Ureter (tissue), 1 donor: ENCODE measurements around the gene TMEM130. TPM values are rescaled to one million over a fixed set of nuclear protein-coding genes. Genes with fewer than 3 reads are reported as not detected.

Experiments
- DNase-seq: peaks from one replicate; pipeline ENCODE4 v3.0.0-alpha.2; 2020; ENCODE audit warnings: low spot score
- total RNA-seq: library from RNA; stranded (reverse); gene quantifications from one replicate; pipeline ENCODE4 v1.2.4, GENCODE V29; 2023
- donor health status: DM: yes; HTN: yes; CAD: no.

TMEM130 gene, protein sequence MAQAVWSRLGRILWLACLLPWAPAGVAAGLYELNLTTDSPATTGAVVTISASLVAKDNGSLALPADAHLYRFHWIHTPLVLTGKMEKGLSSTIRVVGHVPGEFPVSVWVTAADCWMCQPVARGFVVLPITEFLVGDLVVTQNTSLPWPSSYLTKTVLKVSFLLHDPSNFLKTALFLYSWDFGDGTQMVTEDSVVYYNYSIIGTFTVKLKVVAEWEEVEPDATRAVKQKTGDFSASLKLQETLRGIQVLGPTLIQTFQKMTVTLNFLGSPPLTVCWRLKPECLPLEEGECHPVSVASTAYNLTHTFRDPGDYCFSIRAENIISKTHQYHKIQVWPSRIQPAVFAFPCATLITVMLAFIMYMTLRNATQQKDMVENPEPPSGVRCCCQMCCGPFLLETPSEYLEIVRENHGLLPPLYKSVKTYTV
- total RNA-seq, result 1.6 TPM

DNA sequence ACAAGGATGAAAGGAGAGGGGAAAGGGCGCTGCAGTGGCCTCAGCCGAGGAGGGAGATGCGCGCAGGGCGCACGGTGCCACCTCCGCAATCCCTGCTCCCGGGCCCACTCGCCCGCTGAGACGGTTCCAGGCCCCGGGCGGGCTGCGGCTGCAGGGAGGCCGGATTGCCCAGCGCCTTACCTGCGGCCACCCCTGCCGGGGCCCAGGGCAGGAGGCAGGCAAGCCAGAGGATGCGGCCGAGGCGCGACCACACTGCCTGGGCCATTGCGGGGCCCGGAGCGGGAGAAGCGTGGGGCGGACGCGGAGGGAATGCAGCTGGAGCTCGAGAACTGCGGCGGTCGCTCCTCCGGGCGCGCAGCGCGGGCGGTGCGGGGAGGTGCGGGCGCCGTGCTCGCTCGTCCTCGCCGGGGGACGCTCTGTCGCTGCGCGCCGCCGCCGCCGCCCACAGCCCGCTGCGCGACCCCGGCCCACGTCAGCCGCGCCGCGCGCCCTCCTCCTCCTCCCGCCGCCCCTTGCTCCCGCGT is at the start of gene TMEM130:
TMEM130 (minus strand) TSS at position 418 of the 524 bp plus-strand sequence; CDS start at position 265, 153 bp downstream.
- DNase-seq, result no peak

DNA sequence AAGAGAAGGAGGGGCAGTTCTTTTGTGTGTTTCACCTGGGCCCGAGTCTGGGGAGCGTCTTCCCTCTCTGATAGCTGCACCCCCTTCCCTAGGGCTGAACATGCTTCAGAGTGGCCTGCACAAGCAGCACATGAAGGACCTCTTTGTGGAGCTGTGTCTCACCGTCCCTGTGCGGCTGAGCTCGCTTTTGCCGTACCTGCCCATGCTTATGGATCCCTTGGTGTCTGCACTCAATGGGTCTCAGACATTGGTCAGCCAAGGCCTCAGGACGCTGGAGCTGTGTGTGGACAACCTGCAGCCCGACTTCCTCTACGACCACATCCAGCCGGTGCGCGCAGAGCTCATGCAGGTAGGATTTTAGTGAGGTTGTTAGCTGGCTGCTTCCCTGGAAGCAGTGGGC is 47.5 kb upstream of the TMEM130 start:
- DNase-seq, result no peak

DNA sequence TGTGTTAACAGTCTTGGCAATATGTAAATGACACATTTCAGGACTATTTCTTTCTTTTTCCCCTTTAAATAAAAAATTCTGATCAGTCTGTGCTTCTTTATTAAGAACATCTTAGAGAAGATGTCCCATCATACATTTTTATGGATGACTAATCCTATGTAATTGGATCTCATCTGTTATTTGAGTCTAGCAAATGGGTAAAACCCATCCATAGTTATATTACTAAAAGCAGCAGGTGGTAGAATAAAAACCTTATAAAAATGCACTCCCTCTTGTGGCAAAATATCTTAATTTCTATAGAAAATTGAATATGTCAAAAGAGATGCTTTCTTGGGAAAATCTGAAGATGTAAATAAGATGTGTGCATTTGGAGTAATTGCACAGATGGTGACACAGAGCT is 43.8 kb upstream of the TMEM130 start:
- DNase-seq, result no peak

DNA sequence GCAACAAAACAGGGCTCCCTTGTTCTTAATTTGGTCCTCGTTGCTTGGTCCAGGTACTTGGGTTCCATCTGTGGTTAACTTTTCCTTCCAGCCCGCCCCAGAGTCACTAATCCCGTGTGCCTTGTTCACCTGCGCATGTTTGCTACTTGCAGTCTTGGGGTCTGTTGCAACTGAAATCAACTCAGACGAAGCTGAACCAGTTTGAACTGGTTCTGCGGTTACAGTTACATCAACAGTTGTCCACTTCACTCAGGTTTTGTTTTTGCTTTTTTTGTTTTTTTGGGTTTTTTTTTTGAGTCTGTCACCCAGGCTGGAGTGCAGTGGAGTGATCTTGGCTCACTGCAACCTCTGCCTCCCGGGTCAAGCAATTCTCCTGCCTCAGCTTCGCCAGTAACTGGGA is 43.2 kb upstream of the TMEM130 start:
- DNase-seq, result no peak

DNA sequence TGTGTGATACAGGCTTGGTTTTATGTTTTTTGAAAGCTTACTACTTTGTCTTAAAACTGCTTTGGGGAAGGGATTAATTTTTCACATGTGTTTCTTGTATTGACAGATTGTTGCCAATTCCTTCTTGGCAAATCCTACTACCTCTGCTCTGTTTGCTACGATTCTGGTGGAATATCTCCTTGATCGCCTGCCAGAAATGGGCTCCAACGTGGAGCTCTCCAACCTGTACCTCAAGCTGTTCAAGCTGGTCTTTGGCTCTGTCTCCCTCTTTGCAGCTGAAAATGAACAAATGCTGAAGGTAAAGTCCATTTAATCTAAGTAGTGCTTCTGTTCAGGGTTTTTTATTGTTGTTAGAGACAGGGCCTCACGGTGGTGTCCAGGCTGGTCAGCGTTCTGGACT is 42.1 kb upstream of the TMEM130 start:
- no peak for DNase-seq

DNA sequence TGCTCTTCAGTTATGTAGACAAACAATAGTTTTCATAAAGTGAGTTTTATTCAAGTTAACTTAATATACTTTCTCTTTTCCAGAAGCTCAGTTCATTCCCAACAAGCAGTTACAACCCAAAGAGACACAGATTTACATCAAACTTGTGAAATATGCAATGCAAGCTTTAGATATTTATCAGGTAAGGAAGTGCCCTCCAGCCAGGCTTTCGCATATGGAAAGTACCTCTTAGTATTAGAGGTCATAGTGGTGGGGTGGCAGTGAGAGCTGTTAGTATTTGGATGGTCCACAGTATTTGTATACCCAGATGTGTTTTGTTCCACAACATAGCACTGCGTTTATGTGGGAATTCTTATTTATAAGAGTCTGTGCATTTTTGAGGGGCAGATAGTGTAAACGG is 40.6 kb upstream of the TMEM130 start:
- no peak for DNase-seq

DNA sequence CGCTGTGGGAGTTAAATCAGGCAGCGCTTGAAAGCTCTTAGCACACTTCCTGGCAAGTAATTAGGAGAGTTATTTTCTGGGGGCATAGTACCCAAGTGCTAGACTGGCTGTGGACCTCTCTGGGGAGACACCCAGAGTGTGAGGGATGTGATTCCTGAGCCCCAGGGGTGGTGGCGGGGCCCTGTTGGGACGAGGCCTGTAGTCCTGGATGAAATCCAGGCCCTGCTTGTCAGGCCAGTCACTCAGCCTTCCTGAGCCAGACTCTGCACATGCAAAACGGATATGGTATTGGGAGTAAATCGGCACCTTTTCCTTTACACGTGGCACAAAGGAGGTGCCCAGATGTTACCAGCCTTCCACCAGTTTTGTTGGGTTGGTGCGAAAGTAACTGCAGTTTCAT is 39.7 kb upstream of the TMEM130 start:
- no peak for DNase-seq

DNA sequence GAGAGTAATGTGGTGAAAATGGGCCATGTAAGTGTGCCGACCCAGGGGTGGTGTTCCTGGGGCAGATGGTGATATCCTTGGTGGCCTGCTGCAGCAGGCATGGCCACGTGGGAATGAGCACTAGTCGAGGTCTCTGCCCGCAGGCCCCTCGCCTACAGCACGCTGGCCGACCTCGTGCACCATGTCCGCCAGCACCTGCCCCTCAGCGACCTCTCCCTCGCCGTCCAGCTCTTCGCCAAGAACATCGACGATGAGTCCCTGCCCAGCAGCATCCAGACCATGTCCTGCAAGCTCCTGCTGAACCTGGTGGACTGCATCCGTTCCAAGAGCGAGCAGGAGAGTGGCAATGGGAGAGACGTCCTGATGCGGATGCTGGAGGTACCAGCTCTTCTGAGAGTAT is 38.8 kb upstream of the TMEM130 start:
- no peak for DNase-seq

DNA sequence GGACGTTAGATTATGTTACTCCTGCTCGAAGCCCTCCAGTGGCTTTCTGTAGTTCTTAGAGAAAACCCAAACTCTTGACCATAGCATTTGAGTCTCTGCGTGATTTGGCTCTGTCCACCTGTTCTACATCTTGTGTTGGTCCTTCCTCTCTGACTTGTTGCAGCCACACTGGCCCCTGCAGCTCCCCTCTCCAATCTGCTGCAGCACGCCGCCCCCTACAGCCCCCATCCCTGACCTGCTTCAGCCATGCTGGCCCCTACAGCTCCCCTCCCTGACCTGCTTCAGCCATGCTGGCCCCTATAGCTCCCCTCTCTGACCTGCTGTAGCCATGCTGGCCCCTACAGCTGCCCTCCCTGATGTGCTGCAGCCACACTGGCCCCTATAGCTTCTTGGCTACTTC is 37.8 kb upstream of the TMEM130 start:
- no peak for DNase-seq

DNA sequence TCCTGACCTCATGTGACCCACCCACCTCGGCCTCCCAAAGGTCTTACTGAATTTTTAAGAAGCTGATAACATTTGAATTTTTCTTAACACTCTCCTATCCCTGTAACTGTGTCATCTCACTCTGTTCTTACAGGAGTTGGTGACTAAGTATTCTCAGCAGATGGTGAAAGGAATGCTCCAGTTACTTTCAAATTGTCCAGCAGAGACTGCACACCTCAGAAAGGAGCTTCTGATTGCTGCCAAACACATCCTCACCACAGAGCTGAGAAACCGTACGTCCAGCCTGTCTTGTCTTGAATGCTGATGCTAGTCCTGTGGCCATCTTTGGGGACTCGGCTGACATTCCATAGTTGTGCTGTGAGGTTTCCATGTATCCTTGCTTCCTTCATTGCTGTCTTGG is 33.4 kb upstream of the TMEM130 start:
- no peak for DNase-seq

DNA sequence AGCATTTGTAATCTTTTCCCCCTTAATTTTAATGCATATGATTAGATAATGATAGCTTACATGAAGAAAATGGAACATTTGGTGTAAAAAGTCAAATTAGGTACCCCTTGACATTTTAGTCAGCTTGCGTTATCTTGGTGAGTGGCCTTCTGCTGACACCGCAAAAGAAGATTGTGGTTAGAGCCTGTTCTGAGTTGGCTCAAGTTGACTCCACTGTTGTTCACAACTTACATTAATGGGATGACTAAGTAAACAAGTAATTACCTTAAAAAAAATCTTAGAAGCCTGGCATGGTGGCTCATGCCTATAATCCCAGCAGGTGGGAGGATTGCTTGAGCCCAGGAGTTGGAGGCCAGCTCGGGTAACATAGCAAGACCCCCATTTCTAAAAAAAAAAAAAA is 32.7 kb upstream of the TMEM130 start:
- no peak for DNase-seq

DNA sequence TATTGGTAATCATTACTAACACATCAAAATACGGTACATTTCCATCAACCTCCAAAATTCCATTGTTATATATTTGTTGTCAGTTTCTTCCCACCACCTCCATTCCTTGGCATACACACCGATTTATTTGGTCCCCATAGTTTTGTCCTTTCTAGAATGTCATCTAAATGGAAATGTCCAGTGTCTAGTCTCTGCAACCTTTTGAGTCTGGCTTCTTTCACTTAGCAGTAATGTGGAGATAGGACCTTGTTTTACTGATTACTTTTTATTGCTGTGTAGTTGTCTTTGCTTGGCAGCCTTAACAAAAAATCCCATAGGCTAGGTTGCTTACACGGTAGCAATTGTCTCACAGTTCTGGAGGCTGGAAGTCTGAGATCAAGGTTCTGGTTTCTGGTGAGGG is 31.0 kb upstream of the TMEM130 start:
- no peak for DNase-seq

DNA sequence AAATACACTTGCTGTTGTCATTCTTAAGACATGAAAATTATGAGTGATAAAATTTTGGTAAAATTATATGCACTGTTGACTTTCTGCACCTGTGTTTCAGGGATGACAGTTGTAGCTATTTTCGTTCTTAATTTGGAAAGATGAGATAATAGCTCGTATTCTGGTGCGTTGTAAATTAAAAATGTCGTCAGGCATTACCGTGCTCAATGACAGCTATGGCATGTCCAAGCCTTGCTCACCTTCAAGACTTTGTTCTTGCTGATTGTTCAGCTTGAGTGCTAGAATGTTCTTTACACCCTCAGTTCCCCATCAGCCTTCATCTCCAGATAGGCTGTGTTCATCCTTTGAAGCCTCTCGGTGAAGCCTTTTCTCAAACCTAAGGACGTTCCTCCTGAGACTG is 30.0 kb upstream of the TMEM130 start:
- no peak for DNase-seq

DNA sequence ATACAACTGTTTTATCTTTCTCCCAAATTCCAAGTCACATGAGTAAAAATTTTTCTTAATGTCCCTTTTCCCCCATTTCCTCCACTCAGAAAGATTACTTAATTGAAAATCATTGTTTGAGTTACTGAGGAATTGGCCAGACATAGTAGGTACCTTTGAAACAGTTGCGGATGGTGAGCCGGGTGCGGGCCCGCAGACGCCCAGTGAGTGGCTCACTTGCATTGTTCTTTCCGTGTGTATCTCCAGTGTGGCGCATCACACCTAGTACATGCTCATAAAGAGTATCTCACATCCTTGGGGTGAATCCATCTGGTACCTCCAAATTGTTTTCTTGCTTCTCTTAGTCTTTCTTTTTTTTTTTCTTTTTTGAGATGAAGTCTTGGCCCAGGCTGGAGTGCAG is 22.8 kb upstream of the TMEM130 start:
- no peak for DNase-seq

DNA sequence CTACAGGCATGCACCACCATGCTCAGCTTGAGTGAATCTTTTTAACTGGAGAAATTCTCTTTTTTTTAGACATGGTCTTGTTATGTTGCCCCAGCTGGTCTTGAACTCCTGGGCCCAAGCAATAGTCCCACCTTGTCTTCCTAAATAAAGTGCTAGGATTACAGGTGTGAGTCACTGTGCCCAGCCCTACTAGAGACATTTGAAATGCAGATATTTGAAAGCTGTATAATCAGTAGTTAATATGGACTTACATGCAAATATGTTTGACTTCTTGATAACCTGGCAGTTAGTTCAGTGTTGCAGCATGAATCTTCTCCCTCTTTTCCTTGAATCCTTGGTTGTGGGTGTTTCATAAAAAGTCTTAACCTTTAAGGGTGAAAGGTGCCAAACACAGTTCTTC is 17.2 kb upstream of the TMEM130 start:
- DNase-seq, result no peak

DNA sequence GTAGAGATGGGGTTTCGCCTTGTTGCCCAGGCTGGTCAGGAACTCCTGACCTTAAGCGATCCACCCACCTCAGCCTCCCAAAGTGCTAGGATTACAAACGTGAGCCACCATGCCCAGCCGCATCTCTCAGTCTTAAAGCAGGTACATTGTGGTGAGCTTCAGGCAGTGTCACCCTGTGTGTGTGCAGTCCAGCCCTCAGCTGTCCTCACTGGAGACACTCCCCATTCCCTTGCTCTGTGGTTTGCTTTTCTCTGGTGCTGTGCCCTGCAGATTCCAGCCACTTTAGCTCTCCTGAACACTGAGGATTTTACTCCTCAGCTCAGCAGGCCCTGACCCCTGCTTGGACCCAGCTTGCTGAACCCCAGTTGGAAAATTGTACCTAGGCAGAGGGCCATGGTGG is 14.6 kb upstream of the TMEM130 start:
- DNase-seq, result no peak

DNA sequence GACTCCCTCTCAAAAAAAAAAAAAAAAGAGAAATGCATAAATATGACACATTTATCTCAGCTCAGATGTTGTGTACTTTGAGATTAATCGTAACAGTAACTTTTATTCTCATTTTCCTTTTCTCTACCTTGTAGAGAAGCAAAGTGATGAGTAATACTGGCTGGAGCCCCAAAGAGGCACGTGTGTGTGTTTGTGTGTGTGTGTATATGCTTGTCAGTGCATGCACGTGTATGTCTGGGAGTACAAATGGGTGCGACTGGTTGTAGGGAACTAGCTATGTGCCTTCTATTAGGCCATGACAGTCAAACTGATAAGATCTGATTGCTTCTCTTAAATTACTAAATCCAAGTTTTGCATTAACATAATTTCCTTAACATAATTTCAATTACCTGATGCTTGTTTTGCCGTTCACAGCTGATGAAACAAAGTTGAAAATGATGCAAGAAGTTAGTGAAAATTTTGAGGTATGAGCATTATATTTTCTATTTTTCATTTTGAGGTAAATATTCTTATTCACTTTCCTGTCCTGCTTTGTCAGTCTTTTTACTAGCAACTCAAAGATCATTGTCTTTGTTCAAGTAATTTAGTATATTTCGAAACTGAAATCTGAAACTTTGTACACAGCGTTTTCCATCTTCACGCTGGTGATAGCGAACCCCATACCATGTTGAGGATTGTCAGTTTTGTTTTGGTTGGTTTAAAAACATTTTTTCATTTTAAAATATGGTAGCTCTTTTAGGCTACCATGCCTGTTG is 11.9 kb upstream of the TMEM130 start:
- no peak for DNase-seq

DNA sequence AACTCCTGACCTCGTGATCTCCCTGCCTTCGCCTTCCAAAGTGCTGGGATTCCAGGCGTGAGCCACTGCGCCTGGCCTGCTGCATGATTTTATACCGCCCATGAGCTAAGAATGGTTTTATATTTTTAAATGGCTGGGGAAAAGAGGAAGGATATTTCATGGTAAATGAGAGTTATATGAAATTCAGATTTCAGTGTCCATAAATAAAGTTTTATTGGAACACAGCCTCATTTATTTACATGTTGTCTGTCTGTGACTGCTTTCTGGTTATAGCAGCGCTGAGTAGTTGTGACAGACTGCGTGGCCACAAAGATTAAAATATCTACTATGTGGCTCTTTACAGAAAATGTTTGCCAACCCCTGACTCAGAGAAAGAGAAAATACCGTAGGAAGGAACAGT is 10.7 kb upstream of the TMEM130 start:
- no peak for DNase-seq

DNA sequence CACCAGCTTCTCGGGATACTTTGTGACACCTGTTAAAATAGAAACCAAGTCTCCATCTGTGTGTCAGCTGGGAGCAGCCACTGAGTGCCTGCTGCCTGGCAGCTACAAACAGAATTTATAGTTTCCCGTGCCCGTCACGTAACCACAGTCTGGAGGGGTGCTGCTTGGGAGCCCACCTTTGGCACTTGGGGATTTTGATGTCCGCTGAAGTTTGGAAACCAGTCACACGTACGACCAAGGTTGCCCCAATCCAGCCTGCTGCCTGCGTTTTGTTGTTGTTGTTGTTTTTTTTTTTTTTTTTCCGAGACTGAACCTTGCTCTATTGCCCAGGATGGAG is 10.1 kb upstream of the TMEM130 start:
- DNase-seq, result no peak

DNA sequence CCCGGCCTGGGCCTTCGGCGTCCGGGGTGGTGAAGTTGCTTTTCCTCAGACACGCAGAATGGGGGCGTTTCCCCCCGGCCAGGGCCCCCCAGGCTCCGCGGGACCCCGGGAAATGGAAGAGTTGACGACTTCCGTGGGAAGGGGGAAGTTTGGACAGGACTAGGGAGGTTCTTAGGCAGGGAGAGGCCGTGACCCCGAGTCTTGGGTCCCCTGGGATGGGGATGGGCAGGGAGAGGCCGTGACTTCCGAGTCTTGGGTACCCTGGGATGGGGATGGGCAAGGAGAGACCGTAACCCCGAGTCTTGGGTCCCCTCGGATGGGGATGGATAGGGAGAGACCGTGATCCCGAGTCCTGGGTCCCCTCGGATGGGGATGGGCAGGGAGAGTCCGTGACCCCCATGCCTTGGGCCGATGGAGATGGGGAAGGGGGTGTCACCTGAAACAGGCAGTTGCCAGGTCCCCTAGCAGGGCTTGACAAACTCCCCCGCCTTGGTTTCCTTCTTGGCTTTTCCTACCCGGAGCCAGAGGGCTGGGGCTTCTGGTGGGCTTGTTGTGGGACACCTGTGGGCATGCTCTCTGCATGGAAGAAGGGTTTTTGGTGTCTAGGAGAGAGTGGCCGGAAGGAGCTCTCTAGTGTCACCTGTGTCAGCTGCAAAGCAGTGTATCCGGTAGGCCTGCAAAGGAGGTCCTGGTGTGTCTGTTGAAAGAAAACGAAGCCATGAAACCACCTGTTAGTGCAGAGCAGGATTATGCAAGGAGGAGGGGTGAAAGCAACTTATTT is 9.6 kb upstream of the TMEM130 start:
- DNase-seq, result peak; percentile 58

DNA sequence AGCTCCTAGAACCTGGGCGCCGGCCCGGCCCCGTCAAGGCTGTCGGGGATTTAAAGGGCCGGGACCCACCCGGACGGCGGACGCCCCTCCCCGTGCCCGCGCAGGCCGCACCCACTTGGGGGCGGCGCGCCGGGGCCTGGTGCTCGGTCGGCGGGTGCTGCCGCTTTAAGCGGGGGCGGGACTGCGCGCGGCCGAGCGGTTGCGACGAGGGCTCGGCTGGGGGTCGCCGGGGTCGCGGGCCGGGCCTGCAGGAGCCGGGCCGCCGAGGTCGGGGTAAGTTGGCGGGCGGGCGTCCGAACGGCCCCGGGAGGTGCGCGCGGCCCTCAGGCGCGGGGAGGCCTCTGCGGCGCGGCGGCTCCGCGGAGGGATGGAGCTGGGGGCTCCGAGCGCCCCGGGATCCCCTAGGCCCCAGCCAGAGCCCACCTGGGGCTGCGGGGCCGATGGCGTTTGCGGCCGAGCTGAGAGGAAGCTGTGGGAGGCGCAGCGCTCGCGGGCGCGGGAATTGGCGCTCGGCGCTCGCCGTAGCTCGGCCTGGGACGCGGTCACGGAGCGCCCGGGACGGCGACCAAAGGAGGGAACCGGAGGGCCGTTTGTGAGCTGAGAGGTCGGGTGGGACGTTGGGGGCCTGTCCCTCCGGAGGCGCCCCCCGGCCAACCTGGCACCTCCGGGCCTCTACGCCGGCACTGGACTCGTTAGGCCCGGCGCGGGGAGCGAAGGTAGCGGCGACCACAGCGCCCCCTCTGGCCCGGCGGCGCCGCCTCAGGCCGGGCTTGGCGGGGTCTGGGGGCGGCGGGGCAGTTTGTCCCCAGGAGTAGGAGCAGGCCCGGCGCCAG is 8.8 kb upstream of the TMEM130 start, which contains the start of gene TRRAP:
TRRAP (plus strand) TSS at position 168 of the 833 bp plus-strand sequence. CDS start 2,619 bp downstream, outside the sequence.
- DNase-seq, result peak; percentile 71
